Endodermal cell (in vitro differentiated cells): Measurements from ENCODE around the gene IFNGR2. TPM values are rescaled to one million over a fixed set of nuclear protein-coding genes. Genes with fewer than 3 reads are reported as not detected.
"Not testable (repeated sequence)": the region's sequence is repeated elsewhere in the genome, so short reads cannot be mapped to it uniquely, and the experiment has no call there.

Experiments
- DNase-seq: peaks from one replicate; pipeline ENCODE4 v3.0.0-alpha.2; 2017
- H3K27ac ChIP-seq: 2 replicates; pipeline ENCODE4 v1.5.1; 2013; ENCODE audit warnings: mild to moderate bottlenecking, low read depth, low read length, moderate library complexity
- H3K27me3 ChIP-seq: 2 replicates; pipeline ENCODE4 v1.6.1; 2013; ENCODE audit warnings: mild to moderate bottlenecking, low read length, moderate library complexity; ENCODE audit not compliant: insufficient read depth, control insufficient read depth, poor library complexity, severe bottlenecking
- H3K36me3 ChIP-seq: 2 replicates; pipeline ENCODE4 v1.7.0; 2013; ENCODE audit warnings: mild to moderate bottlenecking, low read length, moderate library complexity; ENCODE audit not compliant: control insufficient read depth, insufficient read depth
- H3K4me1 ChIP-seq: one replicate; pipeline ENCODE4 v1.7.0; 2013; ENCODE audit warnings: low read length; ENCODE audit not compliant: control insufficient read depth, insufficient read depth
- H3K4me3 ChIP-seq: 2 replicates; pipeline ENCODE4 v1.5.1; 2013; ENCODE audit warnings: mild to moderate bottlenecking, low read length, moderate library complexity
- H3K9ac ChIP-seq: 2 replicates; pipeline ENCODE4 v1.6.1; 2013; ENCODE audit warnings: mild to moderate bottlenecking, low read length, moderate library complexity; ENCODE audit not compliant: poor library complexity, severe bottlenecking; ENCODE audit errors: extremely low read depth
- H3K9me3 ChIP-seq: 2 replicates; pipeline ENCODE4 v1.6.1; 2013; ENCODE audit warnings: mild to moderate bottlenecking, low read length, moderate library complexity; ENCODE audit not compliant: control insufficient read depth
- H3K27ac Mint-ChIP-seq: 2 replicates; pipeline ENCODE4 v1.8.0; 2020; ENCODE audit warnings: mixed read lengths
- H3K27me3 Mint-ChIP-seq: 2 replicates; pipeline ENCODE4 v1.8.0; 2021; ENCODE audit warnings: mild to moderate bottlenecking, mixed read lengths; ENCODE audit not compliant: insufficient read depth
- H3K36me3 Mint-ChIP-seq: 2 replicates; pipeline ENCODE4 v1.8.0; 2020; ENCODE audit warnings: low read depth, mixed read lengths
- H3K4me1 Mint-ChIP-seq: 2 replicates; pipeline ENCODE4 v1.8.0; 2020; ENCODE audit warnings: mixed read lengths
- H3K4me3 Mint-ChIP-seq: 2 replicates; pipeline ENCODE4 v1.8.0; 2020; ENCODE audit warnings: mild to moderate bottlenecking, moderate library complexity, mixed read lengths
- H3K9me3 Mint-ChIP-seq: 2 replicates; pipeline ENCODE4 v1.8.0; 2020; ENCODE audit warnings: mild to moderate bottlenecking, mixed read lengths
- WGBS, 2 experiments: methylation state at CpG; one replicate each; pipeline versions ENCODE4 v1.1.5 to v1.1.7; 2013; ENCODE audit warnings: missing lambda C conversion rate in 2 of 2, mixed read lengths in 1 of 2; ENCODE audit not compliant: insufficient coverage in 1 of 2, insufficient read length in 1 of 2; 5-methylcytosine and 5-hydroxymethylcytosine counted together
- total RNA-seq, 2 donors: library from RNA; stranded (reverse); fragmentation: NEBNext Ultra II Directional in 1 of 2; extraction: Animal tissue kit (Norgen Biotek cat#: 25700) in 1 of 2; gene quantifications; 2 replicates in 1 of 2; 3 replicates in 1 of 2; pipeline ENCODE4 v1.2.1, GENCODE V29; 2021
- TF ChIP-seq, protein P1 (sequence below): fragments of 200-600 bp; sonication (generic); conservative IDR thresholded peaks from 2 replicates; pipeline ENCODE4 v1.5.0; 2021; ENCODE audit warnings: antibody characterized with exemption, mild to moderate bottlenecking

The IFNGR2 gene
- total RNA-seq, 2 donors from 2014 or later = 41.9 to 55.1 TPM

- no peaks in the 10 kb centered on the region for H3K36me3 Mint-ChIP-seq
- Histone ChIP-seq H3K27ac (no peak overlapping the region), H3K9me3 (no peaks in the 10 kb centered on the region), H3K27me3 (no peaks in the 10 kb centered on the region), H3K9ac (no peak overlapping the region), H3K36me3 (no peaks in the 10 kb centered on the region), H3K4me1 (no peaks in the 10 kb centered on the region), H3K4me3 (no peak overlapping the region)
- no peak overlapping the region for H3K4me3 Mint-ChIP-seq
- H3K27ac Mint-ChIP-seq = no peak overlapping the region
- H3K9me3 Mint-ChIP-seq = no peaks in the 10 kb centered on the region
- TF ChIP-seq, protein P1, sequence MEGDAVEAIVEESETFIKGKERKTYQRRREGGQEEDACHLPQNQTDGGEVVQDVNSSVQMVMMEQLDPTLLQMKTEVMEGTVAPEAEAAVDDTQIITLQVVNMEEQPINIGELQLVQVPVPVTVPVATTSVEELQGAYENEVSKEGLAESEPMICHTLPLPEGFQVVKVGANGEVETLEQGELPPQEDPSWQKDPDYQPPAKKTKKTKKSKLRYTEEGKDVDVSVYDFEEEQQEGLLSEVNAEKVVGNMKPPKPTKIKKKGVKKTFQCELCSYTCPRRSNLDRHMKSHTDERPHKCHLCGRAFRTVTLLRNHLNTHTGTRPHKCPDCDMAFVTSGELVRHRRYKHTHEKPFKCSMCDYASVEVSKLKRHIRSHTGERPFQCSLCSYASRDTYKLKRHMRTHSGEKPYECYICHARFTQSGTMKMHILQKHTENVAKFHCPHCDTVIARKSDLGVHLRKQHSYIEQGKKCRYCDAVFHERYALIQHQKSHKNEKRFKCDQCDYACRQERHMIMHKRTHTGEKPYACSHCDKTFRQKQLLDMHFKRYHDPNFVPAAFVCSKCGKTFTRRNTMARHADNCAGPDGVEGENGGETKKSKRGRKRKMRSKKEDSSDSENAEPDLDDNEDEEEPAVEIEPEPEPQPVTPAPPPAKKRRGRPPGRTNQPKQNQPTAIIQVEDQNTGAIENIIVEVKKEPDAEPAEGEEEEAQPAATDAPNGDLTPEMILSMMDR = no peak
- H3K27me3 Mint-ChIP-seq = no peaks in the 10 kb centered on the region
- WGBS, 2 experiments = 90 to 100% methylated on average over 2 to 6 of the region's 6 CpGs
- DNase-seq = no peak
- no peaks in the 10 kb centered on the region for H3K4me1 Mint-ChIP-seq
These were observed 25.8 kb upstream of the IFNGR2 start for GRCh38 chr21:33377221-33377920.

DNA sequence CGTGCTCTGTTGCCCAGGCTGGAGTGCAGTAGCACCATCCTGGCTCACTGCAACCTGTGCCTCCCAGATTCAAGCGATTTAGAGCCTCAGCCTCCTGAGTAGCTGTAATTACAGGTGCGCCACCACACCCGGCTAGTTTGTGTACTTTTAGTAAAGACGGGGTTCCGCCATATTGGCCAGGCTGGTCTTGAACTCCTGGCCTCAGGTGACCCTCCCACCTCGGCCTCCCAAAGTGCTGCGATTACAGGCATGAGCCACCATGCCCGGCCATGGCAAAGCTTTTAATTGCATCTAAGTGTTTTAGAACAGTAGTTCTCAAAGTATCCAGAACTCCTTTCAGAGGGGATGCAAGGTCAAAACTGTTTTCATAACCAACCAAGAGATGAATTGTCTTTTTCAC is 25.1 kb upstream of the IFNGR2 start:
- WGBS, 2 experiments = 93 to 96% methylated on average over 9 of the region's 9 CpGs
- no peaks in the 10 kb centered on the region for H3K4me1 Mint-ChIP-seq
- no peaks in the 10 kb centered on the region for H3K9me3 ChIP-seq

DNA sequence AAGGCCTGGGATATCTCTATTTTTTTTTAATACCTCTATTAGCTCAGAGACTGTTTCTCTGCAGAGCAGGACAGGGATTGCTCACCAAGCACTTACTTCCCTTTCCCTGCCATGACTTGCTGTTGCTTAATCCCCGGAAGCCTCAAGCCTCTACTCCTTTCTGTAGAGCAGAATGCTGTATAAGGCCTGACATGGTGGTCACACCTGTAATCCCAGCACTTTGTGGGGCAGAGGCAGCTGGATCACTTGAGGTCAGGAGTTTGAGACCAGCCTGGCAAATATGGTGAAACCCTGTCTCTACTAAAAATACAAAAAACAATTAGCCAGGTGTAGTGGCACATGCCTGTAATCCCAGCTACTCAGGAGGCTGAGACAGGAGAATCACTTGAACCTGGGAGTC is 23.3 kb upstream of the IFNGR2 start:
- H3K36me3 Mint-ChIP-seq, H3K27me3 ChIP-seq, H3K27ac ChIP-seq, H3K4me1 Mint-ChIP-seq, H3K27ac Mint-ChIP-seq, H3K9me3 ChIP-seq, H3K9me3 Mint-ChIP-seq, H3K36me3 ChIP-seq, H3K4me3 Mint-ChIP-seq, H3K27me3 Mint-ChIP-seq, DNase-seq, H3K4me3 ChIP-seq, H3K4me1 ChIP-seq, H3K9ac ChIP-seq: not testable (repeated sequence)
- 93 to 100% methylated on average over 1 of the region's 1 CpG for WGBS, 2 experiments

More for the DNA sequence above, 25.1 kb upstream of the IFNGR2 start:
- no peak for DNase-seq
- H3K27me3 ChIP-seq = no peaks in the 10 kb centered on the region
- H3K27ac Mint-ChIP-seq = no peak overlapping the region
- H3K4me3 Mint-ChIP-seq = no peak overlapping the region
- H3K36me3 Mint-ChIP-seq = no peaks in the 10 kb centered on the region
- no peak overlapping the region for H3K9ac ChIP-seq
- H3K4me1 ChIP-seq = no peaks in the 10 kb centered on the region
- TF ChIP-seq, protein P1 = no peak
- H3K9me3 Mint-ChIP-seq = no peaks in the 10 kb centered on the region
- H3K27ac ChIP-seq = no peak overlapping the region
- H3K4me3 ChIP-seq = no peak overlapping the region
- H3K27me3 Mint-ChIP-seq = no peaks in the 10 kb centered on the region
- H3K36me3 ChIP-seq = no peaks in the 10 kb centered on the region
